Measurements from ENCODE around the gene PRH1. TPM values are rescaled to one million over a fixed set of nuclear protein-coding genes. Genes with fewer than 3 reads are reported as not detected.

PRH1 gene
- total and polyA plus RNA-seq, 2 experiments from 2014 or later, result 19.0 to 42.9 TPM

GRCh38 chr12:10926269-10926668 is 42.2 kb upstream of the PRH1 start:
- H3K9me2 ChIP-seq (ENCODE audit: insufficient read depth), result peaks cover 12% of the 10 kb centered on the region; the same call in 1 of the 2 replicates
- Mint-ChIP-seq H3K27me3 (ENCODE audit: insufficient read depth, low read depth, poor library complexity) (peaks cover 4% of the 10 kb centered on the region), H3K36me3 (ENCODE audit: low read depth) (peaks cover 6% of the 10 kb centered on the region; the same call in 1 of the 3 replicates), H3K4me1 (no peaks in the 10 kb centered on the region), H3K27ac (no peak overlapping the region), H3K9me3 (peaks cover 5% of the 10 kb centered on the region; the same call in 1 of the 3 replicates), H3K4me3 (no peak overlapping the region)
- H2AFZ ChIP-seq, result no peak overlapping the region
- H3K27me3 ChIP-seq (ENCODE audit: insufficient read depth), result no peaks in the 10 kb centered on the region
- no peaks in the 10 kb centered on the region for H3K4me1 ChIP-seq (ENCODE audit: insufficient read depth)
- no peak for DNase-seq (ENCODE audit: low spot score)
- no peaks in the 10 kb centered on the region for H3K79me2 ChIP-seq (replicated peaks; ENCODE audit: insufficient read depth)
- H4K20me1 ChIP-seq (replicated peaks; ENCODE audit: insufficient read depth), result no peaks in the 10 kb centered on the region
- TF ChIP-seq EZH2phosphoT487 (IDR thresholded peaks at IDR 0.05; ENCODE audit: unreplicated experiment) (no peak), JUNB (IDR thresholded peaks at IDR 0.05; ENCODE audit: unreplicated experiment) (no peak), ZNF462 (CRISPR knock-in tag; IDR thresholded peaks at IDR 0.05) (no peak), NANOG (IDR thresholded peaks at IDR 0.05; ENCODE audit: borderline replicate concordance) (no peak), CREB1 (CRISPR knock-in tag; IDR thresholded peaks at IDR 0.05; ENCODE audit: low read depth) (no peak), POLR2AphosphoS5 (IDR thresholded peaks at IDR 0.05; ENCODE audit: low read depth) (no peak), EZH2 (IDR thresholded peaks at IDR 0.05; ENCODE audit: low read depth, unreplicated experiment) (no peak), ZNF331 (CRISPR knock-in tag; IDR thresholded peaks at IDR 0.05; ENCODE audit: low read depth) (no peak), STAT1 (IDR thresholded peaks at IDR 0.05; ENCODE audit: unreplicated experiment) (no peak), REST (IDR thresholded peaks at IDR 0.05; ENCODE audit: unreplicated experiment) (no peak), CTCF (conservative IDR thresholded peaks at IDR 0.05; ENCODE audit: low read depth in 2 of 2) (no peak), ZNF114 (CRISPR knock-in tag; IDR thresholded peaks at IDR 0.05) (no peak)
- TF ChIP-seq, protein P1, sequence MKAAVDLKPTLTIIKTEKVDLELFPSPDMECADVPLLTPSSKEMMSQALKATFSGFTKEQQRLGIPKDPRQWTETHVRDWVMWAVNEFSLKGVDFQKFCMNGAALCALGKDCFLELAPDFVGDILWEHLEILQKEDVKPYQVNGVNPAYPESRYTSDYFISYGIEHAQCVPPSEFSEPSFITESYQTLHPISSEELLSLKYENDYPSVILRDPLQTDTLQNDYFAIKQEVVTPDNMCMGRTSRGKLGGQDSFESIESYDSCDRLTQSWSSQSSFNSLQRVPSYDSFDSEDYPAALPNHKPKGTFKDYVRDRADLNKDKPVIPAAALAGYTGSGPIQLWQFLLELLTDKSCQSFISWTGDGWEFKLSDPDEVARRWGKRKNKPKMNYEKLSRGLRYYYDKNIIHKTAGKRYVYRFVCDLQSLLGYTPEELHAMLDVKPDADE (IDR thresholded peaks at IDR 0.05), result no peak
- H3K36me3 ChIP-seq (ENCODE audit: insufficient read depth), result no peaks in the 10 kb centered on the region
- no peaks in the 10 kb centered on the region for H3F3A ChIP-seq (replicated peaks; ENCODE audit: low read depth)
- no peak for ATAC-seq
- no peak overlapping the region for H3K4me2 ChIP-seq
- H3K27ac ChIP-seq (ENCODE audit: low read depth), result no peak overlapping the region
- H3K4me3 ChIP-seq, result no peak overlapping the region

Data from GM23338 (cell line).